BE2C (cell line): ENCODE data around the gene DCDC2C.

Experiments used
- DNase-seq: peaks from one replicate; pipeline ENCODE4 v3.0.0-alpha.2; 2020
- H3K27me3 ChIP-seq: fragments of 250-450 bp; sonication (Bioruptor Pico); 2 replicates; pipeline ENCODE4 v1.5.1; 2020; ENCODE audit warnings: mild to moderate bottlenecking
- H3K36me3 ChIP-seq: fragments of 250-450 bp; sonication (Bioruptor Pico); 2 replicates; pipeline ENCODE4 v1.5.1; 2020; ENCODE audit warnings: mild to moderate bottlenecking
- H3K4me1 ChIP-seq: fragments of 250-450 bp; sonication (Bioruptor Pico); 2 replicates; pipeline ENCODE4 v1.5.1; 2020
- H3K4me3 ChIP-seq: 2 replicates; pipeline ENCODE4 v1.5.1; 2011; ENCODE audit warnings: low read depth, low read length
- H3K9me3 ChIP-seq: fragments of 250-450 bp; sonication (Bioruptor Pico); 2 replicates; pipeline ENCODE4 v1.5.1; 2020
- CTCF ChIP-seq: IDR thresholded peaks from 2 replicates; pipeline ENCODE4 v1.5.1; 2012; ENCODE audit warnings: mild to moderate bottlenecking, low read depth, low read length

DCDC2C gene

GRCh38 chr2:3664925-3665324, 38.5 kb upstream of the DCDC2C start:
- Histone ChIP-seq H3K9me3 (no peaks in the 10 kb centered on the region; the same call in 1 of the 2 replicates), H3K27me3 (no peaks in the 10 kb centered on the region), H3K4me3 (no peak overlapping the region), H3K36me3 (no peaks in the 10 kb centered on the region), H3K4me1 (no peaks in the 10 kb centered on the region)
- DNase-seq = no peak
- TF ChIP-seq CTCF = no peak

GRCh38 chr2:3665886-3666612, 37.3 kb upstream of the DCDC2C start:
- Histone ChIP-seq H3K9me3 (no peaks in the 10 kb centered on the region; the same call in 1 of the 2 replicates), H3K4me3 (no peak overlapping the region), H3K27me3 (no peaks in the 10 kb centered on the region), H3K4me1 (no peaks in the 10 kb centered on the region), H3K36me3 (no peaks in the 10 kb centered on the region)
- DNase-seq = no peak
- no peak for TF ChIP-seq CTCF

GRCh38 chr2:3666613-3666975, 36.8 kb upstream of the DCDC2C start:
- Histone ChIP-seq H3K36me3 (no peaks in the 10 kb centered on the region), H3K27me3 (no peaks in the 10 kb centered on the region), H3K9me3 (no peaks in the 10 kb centered on the region; the same call in 1 of the 2 replicates), H3K4me1 (no peaks in the 10 kb centered on the region), H3K4me3 (no peak overlapping the region)
- TF ChIP-seq CTCF = no peak
- DNase-seq = no peak

GRCh38 chr2:3667151-3667631, 36.2 kb upstream of the DCDC2C start:
- Histone ChIP-seq H3K4me3 (peak overlapping the region; percentile 39), H3K27me3 (no peaks in the 10 kb centered on the region), H3K36me3 (no peaks in the 10 kb centered on the region), H3K4me1 (no peaks in the 10 kb centered on the region), H3K9me3 (no peaks in the 10 kb centered on the region; the same call in 1 of the 2 replicates)
- peak; percentile 24; the same call in 1 of the 2 replicates for TF ChIP-seq CTCF
- DNase-seq = peak; percentile 57

GRCh38 chr2:3669656-3670055, 33.7 kb upstream of the DCDC2C start:
- DNase-seq = no peak
- TF ChIP-seq CTCF = no peak

GRCh38 chr2:3670376-3670775, 33.0 kb upstream of the DCDC2C start:
- no peaks in the 10 kb centered on the region for H3K36me3 ChIP-seq
- TF ChIP-seq CTCF = no peak
- DNase-seq = no peak
- no peak overlapping the region for H3K4me3 ChIP-seq
- H3K27me3 ChIP-seq = no peaks in the 10 kb centered on the region
- H3K9me3 ChIP-seq = no peaks in the 10 kb centered on the region; the same call in 1 of the 2 replicates
- no peaks in the 10 kb centered on the region for H3K4me1 ChIP-seq

More at GRCh38 chr2:3669656-3670055, 33.7 kb upstream of the DCDC2C start:
- Histone ChIP-seq H3K4me1 (no peaks in the 10 kb centered on the region), H3K9me3 (no peaks in the 10 kb centered on the region; the same call in 1 of the 2 replicates), H3K27me3 (no peaks in the 10 kb centered on the region), H3K36me3 (no peaks in the 10 kb centered on the region), H3K4me3 (no peak overlapping the region)
